ENCODE results near the gene VWA5A.

The VWA5A gene

DNA sequence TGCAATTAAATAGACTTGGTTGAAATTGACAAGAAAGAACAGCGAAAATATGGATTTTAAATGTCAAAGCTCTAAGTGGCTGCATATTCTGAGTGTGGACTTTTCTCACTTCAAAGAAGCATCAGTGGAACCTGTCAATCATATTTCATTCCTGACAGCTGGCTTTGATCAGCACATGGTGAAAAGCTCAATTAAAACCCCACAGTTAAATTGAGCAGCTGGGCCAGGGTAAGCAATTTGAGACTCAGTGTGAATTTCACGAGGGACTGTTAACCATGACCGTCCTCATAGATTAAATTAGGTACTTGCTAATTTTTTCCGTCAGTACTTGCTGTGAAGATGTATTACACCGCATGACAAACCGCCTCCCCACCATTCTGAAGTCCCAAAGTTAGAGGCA, 56.9 kb downstream of the VWA5A start:
- DNase-seq, result no peak

- DNase-seq, result no peak
Measured at GRCh38 chr11:124172599-124172998, 57.3 kb downstream of the VWA5A start.

DNA sequence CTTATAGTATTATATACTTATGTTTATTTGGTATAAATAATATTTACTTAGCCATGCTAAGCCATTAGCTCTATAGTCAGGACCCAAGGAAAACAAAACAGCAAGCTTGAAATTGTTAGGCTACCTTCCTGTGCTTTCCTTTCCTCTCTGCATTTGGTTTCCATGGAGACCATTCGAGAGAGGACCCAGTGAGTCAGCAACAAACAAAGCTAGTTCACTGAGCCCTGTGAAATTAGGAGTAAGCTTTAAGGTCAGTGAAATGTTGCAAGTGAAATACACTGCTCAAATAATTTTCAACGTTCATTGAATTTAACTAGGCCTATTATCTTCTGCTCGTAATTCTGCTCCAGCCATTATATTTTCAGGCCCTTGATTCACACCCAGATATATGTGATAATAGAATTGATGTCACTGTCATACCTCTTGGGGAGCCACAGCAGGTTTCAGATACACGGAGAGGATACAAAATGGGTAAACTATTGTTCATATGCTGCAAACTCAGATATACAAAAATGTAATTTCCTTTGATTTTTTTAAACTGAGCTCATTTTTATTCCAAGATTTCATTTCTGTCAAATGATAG, 58.8 kb downstream of the VWA5A start:
- no peak for DNase-seq

DNA sequence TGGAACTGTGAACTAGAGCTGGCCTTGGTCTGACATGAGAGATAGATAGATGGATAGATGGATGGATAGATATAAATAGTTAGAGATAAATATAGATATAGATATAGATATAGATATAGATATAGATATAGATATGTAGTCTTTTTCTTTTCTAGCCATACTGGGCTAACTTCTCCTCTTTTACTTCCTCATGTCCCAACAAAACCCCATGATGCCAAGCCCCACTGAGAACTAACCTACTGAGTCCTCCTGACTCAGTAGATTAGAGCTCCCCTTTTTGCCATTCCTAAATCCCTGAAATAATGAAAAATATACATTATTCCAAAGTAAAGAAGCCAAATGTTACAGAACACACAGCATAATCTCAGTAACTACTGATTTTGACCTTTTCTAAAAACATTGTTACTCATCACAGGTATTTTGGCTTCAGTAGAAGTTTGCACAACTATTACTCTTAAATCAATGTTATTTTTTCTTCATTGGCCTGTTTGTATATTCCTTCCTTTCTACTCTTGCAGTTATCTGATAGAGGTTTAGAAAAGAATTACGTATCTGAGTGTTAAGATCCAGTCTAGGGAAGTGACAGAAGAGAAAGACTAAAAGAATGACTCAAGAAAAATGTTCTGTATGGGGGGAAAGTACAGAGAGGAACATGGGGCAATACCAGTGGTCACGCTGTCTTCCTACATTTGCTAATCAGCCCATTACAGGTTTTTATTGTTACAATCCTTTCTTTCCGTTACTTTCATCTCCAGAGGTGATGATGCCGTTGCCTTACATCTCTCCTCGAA, 61.9 kb downstream of the VWA5A start:
- no peak for DNase-seq

- no peak for DNase-seq
Measured at GRCh38 chr11:124179310-124179709, 64.1 kb downstream of the VWA5A start.

DNA sequence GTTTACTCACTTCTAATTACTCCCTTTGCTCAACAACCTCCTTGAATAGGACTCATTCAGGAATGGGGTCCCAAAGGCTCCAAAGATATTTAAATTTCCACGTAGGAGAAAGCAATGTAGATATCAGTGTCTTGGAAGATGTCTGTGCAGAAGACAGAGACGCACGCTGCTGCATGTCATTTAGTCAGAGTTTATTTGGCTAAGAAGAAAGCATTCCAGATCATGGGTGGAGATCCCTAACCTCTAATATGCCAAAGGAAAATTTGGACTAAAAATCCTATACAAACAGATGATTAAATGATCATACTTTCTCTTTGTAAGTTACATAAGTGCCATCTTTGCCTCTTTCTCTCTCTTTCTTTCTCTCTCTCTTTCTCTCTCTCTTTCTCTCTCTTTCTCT, 67.8 kb downstream of the VWA5A start, which contains the start of gene OR10D3:
Gene OR10D3, plus strand, starts transcription at position 278 of the 400 bp plus-strand sequence. CDS start 1,925 bp downstream, outside the sequence.
- DNase-seq, result no peak

DNA sequence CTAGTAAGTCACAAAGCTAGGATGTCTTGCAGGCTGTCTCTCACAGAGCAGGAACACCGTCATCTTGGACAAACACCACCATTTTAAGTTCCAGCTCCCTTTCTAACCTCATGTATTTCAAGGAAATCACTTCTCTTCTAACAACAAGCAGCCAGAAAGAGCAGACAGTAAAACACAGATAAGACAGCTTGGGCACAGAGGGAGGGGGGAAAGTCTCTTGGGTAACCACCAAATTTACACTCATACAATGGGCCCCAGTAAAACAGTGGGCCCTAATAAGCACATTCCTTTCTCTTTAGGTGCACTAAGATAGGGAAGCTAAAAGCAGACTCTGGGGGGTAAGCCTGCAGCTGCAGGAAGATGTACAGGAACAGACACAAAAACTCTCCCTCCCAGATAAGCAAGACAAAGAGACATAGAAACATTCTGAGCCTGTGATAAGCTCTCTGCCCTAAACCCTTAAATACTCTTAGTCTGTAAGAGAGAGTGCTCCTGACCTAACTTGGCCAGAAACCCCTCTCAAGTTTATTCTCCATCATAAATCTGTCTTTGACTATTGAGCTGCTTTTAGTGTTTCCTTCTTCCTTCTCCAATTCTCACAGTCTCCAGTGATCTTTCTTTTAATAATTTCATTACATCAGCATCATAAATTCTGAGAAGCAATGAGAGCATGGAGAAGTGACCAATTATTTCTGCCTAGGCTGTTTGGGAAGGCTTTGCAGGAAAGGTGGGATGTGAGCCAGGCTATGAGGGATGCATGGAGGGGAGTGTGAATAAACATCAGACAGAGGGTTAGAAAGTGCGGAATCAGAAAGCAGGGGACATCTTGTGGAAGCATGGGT, 75.3 kb downstream of the VWA5A start:
- DNase-seq, result no peak

- no peak for DNase-seq
Measured at GRCh38 chr11:124193221-124194010, 78.2 kb downstream of the VWA5A start.

DNA sequence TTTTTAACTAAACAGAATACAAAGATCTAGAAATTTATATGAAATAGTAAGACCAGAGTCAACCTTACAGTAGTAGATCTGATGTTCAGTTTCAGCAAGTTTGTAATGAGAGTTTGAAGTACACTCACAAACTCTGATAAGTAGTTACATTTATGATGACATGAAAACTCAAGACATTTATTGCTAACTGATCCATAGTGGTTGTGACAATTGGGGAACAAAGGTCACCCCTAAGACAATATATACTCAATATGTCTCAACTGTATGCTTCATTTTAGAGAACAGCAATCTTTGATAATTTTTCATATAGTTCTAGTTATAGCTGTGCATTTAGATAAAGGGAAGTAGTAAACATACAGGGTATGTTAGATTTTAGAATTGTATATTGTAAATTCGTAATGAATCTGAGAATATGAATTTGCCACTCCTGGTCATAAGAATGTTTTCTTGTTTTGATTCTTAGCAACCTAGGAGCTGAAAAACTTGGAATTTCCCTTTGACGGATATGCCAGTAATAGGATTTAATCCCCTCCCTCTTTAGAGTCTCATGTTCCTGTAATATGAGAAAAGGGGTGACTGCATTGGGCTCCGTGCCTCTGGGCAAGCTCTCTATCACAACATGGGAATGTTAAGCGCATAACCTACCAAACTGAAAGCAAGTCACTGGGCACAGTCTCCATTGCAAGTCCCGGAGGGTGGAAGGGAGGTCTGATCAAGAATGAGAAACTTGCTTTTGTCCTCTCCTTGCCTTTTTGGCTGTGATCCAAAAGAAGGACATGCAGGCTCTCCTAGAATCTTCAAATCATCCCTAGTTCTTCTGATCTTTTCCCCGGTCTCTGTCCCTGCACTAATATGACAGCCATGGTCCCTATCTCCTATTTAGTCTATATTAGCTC, 79.3 kb downstream of the VWA5A start:
- no peak for DNase-seq

DNA sequence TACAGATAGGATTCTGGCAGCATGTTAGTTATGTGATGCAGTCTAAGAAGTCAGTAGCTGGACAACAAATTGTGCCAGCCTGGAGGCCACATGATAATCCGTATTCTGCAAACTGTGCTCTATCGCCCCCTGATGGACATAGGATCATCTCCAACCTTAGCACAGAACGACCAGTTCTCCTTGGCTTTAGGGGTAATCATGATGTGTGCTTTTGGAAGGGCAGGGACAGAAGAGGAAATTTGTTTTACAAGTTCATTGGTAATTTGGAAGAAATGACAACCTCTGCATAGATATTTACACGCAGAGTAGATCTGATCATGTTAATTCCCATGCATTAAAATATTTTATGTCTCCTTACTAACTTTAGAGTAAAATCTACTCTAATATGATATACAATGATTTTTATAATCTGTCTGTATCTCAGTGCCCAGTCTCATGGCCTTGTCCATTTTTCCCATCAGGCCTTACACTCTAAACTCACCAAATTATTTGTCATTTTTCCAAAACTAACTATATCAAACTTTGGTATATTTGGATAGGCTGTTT, 80.0 kb downstream of the VWA5A start:
- peak in 3 of 6 experiments; percentile 5 to 25 (median 21) for DNase-seq

All from stimulated activated naive CD4-positive, alpha-beta T cell (primary cell).